HL-60/S4 treated with phorbol 12-myristate 13-acetate at 8.2 ng/mL for 4 days and 3 days (cell line): ENCODE results near the gene RAD17.
"Not testable (repeated sequence)": the region's sequence is repeated elsewhere in the genome, so short reads cannot be mapped to it uniquely, and the experiment has no call there.

Experiments used
- in situ Hi-C: fragments of 300-500 bp; cut with MboI; formaldehyde crosslinking; loops from 2 replicates; pipeline ENCODE4 v1.15.0; 2022; ENCODE audit warnings: low sequenced_read_pairs

The RAD17 gene

GRCh38 chr5:69454460-69455249 lies 85.0 kb downstream of the RAD17 start:
- in situ Hi-C loops = no loop called here

DNA sequence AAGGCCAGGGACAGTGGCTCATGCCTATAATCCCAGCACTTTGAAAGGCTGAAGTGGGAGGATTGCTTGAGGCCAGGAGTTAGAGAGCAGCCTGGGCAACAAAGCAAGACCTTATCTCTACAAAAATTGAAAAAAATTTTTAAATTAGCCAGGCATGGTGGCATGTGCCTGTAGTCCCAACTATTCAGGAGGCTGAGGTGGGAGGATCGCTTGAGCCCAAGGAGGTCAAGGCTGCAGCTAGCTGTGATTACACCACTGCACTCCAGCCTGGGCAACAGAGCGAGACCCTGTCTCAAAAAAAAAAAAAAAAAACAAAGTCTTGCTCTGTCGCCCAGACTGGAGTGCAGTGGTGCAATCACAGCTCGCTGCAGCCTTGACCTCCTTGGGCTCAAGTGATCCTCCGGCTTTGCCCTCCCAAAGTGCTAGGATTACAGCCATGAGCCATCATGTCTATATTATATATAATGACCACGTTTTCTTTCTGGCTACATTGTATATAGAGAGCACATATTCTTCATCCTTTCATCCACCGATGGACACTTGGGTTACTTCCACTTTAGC lies 85.9 kb downstream of the RAD17 start:
- in situ Hi-C loops = not testable (repeated sequence)

DNA sequence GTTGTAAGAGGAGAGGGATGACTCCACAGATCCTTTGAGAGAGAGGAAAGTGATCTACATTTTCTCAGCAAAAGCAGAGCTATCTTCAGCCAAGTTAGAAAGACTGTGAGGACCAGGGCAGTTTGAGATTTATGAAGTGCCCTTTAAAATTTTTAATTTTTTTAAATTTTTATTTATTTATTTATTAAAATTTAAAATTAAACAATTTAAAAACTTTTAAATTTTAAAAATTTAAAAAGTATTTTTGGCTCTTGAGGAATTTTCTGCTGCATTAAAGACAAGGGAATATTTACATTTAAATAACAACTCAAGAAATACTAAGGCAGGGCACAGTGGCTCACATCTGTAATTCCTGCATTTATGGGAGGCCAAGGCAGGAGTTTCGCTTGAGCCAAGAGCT lies 92.6 kb downstream of the RAD17 start:
- in situ Hi-C loops = no loop called here
